NCI-H2227 (cell line): ENCODE data around the gene TNFSF15.

Experiments used
- DNase-seq: peaks from one replicate; lab custom pipeline; 2025; ENCODE audit not compliant: unreplicated experiment; lab: John Stamatoyannopoulos, UW

The TNFSF15 gene

GRCh38 chr9:114790521-114790920 lies 15.3 kb downstream of the TNFSF15 start:
- no peak for DNase-seq

DNA sequence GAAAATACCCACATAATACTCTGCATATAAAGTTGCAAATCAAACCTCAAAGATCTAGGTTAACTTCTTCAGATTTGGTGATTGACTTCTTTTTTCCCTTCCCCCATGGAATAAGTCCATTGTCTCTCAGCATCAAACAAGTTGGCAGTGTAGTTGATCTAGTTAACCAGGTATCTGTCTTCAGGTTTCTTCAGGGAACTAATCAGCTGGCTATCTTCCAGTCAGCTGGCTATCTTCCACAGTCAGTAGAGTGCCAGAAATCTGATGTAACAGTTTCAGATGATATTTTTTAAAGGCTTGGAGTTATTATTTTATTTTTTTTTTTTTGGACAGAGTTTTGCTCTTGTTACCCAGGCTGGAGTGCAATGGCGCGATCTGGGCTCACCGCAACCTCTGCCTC lies 16.8 kb downstream of the TNFSF15 start:
- no peak for DNase-seq

DNA sequence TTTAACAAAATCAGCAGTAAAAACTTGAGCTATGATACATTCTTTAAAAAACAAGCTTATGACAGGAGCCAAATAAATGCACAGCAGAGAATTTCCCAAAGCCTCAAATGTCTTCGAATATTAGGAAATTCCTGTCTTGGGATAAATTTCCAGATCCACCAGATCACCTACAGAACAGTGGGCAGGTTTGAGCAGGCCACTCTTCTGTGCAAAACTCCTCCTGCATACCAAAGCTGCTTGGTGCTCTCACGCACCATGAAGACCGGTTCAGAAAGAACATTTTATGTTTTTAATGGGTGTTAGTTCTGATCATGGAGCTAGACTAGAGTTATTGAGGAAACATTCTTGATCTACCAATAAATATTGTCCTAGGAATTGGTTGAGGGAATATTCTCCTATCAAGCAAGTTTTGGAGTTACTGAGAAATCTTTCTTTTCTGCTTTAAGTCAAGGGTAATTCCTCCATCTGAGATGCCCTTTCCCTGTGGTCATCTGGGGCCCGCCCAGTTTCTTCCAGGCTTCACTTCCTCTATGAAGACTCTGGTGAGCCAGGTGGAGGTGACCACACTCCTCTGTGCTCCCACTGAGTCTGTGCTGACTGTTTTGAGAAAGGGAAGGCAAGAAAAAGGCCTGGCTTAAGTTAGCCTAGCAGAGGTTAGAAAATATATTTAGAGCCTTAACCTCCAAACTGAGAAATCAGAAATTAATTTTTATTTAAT lies 17.9 kb downstream of the TNFSF15 start:
- no peak for DNase-seq

GRCh38 chr9:114787214-114787613 lies 18.6 kb downstream of the TNFSF15 start:
- DNase-seq: no peak

- DNase-seq: no peak
Observed at GRCh38 chr9:114785866-114786650, 19.8 kb downstream of the TNFSF15 start.

DNA sequence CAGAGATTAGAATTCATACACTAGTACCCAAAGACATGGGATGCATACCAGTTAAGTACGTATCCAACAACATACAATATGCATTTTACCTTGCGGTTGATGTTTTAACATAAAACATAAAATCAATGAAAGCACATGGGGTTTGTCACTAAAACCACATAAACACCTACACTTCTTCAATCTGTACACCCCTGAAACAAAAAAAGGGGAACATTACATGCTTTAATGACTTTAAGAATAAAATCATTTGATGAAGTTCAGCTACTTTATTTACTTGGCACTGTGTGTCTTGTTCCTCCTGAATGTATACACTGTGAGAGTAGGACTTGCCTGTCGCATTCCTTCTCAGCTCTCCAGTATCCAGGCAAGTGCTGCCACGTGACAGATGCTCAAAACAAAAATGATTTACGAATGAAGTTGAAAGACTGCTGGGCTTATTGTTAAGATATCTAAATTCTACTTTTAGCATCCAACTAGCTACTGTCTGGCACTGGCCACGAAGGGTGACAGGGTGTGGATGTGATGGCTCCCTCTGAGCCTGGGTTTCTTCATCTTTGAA lies 21.0 kb downstream of the TNFSF15 start:
- no peak for DNase-seq

- no peak for DNase-seq
Observed at GRCh38 chr9:114782586-114782985, 23.3 kb downstream of the TNFSF15 start.

DNA sequence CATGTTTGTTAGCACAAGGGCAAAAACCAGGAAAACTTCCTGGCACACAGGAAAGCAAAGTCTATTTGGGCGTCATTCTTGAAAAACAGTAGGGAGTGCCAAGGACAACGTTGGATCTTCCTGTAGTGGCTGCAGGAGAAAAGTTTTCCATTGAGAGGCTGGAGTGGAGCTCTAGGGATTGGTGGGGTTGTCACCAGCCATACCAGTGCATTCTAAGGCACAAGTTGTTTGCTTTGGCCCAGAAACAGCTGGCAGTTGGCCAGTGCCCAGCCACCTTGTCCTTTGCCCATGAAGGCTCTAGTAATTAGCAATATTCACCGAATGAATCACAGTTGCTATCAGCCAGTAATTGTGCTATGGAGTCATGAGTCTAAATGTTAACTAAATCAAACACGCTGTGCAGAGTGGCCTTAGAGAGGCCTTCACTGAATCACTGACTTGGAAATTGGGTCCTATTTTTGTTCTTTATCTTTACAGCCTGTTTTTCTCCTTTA lies 26.4 kb downstream of the TNFSF15 start:
- no peak for DNase-seq

GRCh38 chr9:114777821-114778609 lies 27.8 kb downstream of the TNFSF15 start:
- no peak for DNase-seq

DNA sequence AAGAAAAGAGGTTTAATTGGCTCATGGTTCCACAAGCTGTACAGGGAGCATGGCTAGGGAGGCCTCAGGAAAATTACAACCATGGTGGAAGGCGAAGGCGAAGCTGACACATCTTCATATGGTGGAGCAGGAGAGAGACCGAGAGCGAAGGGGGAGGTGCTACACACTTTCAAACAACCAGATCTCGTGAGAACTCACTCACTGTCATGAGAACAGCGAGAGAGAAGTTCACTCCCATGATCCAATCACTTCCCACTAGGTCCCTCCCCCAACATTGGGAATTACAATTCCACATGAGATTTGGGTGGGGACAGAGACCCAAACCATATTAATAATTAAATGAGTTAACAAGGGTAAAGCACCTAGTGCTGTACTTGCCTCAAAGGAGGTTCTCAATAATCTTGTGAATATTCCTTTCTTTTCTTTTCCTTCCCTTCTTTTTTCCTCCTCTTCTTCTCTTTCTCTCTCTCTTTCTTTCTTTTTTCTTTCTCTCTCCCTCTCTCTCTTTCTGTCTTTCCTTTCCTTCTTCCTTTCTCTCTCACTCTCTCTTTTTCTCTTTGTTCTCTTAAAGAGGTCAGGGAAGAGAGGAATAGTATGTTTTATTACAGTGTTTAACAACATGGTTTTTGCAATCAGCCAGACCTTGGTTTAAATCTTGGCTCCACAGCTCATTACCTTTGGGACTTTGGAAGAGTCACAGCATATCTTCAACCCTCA lies 29.0 kb downstream of the TNFSF15 start:
- DNase-seq: no peak

- DNase-seq: no peak
Observed at GRCh38 chr9:114775981-114776380, 29.9 kb downstream of the TNFSF15 start.

GRCh38 chr9:114775121-114775520 lies 30.7 kb downstream of the TNFSF15 start:
- no peak for DNase-seq

- DNase-seq: no peak
Observed at GRCh38 chr9:114774524-114774923, 31.3 kb downstream of the TNFSF15 start.

DNA sequence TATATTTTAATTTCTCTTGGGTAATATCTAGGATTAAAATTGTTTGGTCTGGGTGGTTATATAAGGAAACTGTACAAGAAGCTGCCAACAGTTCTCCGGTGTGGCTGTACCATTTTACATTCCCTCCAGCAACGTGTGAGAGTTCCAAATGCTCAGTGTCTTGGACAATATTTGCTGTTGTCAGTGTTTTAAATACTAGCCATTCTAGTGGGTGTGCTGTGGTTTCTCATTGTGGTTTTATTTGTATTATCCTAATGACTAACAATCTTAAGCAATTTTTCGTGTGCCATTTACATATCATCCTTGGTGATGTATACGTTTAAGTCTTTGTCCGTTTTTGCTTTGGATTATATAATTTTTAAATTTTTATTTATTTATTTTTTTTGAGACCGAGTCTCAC lies 34.0 kb downstream of the TNFSF15 start:
- no peak for DNase-seq

DNA sequence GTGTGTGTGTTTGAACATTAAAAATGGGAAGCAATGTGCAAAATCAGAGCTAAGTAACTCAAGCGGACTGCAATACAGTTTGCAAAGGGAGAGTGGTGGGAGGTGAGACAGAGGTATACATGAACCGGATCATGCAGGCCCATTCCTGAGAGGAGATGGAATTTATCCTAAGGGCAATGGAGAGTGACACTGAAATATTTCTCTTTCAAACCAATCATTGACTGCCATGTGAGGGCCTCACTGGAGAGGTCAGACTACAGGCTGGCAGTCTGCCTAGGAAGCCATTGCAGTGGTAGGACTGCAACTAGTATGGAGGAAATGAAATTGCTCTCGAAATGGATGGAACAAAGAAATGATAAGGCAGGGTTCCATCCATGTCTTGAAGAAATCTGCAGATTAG lies 34.8 kb downstream of the TNFSF15 start:
- no peak for DNase-seq

DNA sequence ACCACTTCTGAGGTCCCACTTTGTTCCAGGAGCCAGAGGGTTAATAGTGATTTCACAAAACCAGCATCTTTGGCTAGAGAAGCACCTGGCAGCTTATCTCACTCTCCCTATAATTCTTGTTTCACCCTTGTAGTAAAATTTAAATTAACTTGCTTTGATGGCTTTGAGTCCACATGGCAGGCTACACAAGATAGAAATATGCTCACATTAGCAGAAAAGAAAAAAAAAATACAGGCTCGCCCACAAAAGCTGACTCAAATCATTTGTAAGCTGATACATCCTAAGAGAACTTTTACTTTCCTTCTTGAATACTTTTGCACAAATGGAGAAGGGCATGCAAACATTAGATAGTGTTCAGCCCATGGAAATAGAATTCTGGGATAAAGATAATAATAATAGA lies 36.2 kb downstream of the TNFSF15 start:
- no peak for DNase-seq

GRCh38 chr9:114763220-114763619 lies 42.6 kb downstream of the TNFSF15 start:
- no peak for DNase-seq

- no peak for DNase-seq
Observed at GRCh38 chr9:114761523-114761922, 44.3 kb downstream of the TNFSF15 start.

DNA sequence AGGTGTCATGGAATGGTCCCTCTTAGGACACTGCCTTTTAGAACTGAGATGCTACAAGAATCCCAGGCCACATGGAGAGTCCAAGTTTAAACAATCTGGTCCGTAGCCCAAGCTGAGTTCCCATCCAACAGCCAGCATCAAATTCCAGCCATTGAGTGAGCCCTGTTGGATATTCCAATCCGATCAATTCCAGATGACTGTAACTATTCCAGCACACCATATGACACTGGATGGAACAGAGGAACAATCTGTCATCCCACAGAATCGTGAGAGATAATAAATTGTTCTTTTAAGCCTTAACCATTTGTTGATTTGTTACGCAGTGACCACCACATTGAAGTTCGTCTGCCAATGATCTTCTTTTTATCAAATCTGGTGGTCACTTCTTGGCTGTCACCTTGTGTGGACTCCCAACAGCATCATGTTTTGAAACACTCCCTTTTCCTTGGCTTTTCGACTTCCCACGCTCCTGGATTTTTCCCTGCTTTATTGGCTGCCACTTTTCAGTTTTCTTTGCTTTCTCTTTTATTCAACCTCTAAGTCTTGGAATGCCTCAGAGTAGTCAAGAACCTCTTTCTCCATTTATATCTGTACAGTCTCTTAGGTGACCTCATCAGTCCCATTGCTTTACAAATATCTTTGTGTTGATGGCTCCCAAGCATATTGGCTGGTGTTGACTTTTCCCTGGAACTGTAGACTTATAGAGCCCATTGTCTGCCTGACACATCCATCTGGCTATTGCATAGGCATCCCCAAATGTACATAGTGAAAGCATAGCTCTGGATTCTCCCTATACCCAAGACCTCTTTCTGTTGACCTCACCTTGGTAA lies 46.1 kb downstream of the TNFSF15 start:
- DNase-seq: no peak

- DNase-seq: no peak
Observed at GRCh38 chr9:114757984-114758383, 47.9 kb downstream of the TNFSF15 start.
